Measurements from ENCODE around the gene NTN1. TPM values are rescaled to one million over a fixed set of nuclear protein-coding genes. Genes with fewer than 3 reads are reported as not detected.
A peak's percentile ranks its signal among the peaks of the same experiment; 100 is the strongest.

Gene NTN1
- total RNA-seq, 4 donors from 2014 or later, result 9.8 to 33.6 (median 17.6) TPM

DNA sequence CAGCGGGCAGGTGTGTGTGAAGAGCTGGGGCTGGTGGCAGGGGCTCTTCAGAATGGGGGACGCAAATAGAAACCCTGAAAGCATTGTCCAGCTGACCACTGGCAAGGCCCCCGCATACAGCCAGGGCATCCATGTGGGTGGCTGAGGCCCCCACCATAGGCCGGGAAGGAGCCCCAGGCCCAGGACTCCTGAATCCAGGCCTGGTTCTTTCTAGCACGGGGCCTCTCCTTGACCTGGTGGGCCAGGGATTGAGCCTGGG lies 200.5 kb downstream of the NTN1 start:
- DNase-seq, result no peak
- Histone ChIP-seq H3K9me3 (no peaks in the 10 kb centered on the region), H3K36me3 (peaks cover 0 to 48% (median 5%) of the 10 kb centered on the region in 3 donors), H3K27me3 (no peaks in the 10 kb centered on the region), H3K27ac (no peak overlapping the region), H3K4me1 (peaks cover 8 to 43% (median 10%) of the 10 kb centered on the region in 3 donors), H3K4me3 (no peak overlapping the region)
- TF ChIP-seq POLR2A (IDR thresholded peaks at IDR 0.05), result no peak
- TF ChIP-seq, protein P1, sequence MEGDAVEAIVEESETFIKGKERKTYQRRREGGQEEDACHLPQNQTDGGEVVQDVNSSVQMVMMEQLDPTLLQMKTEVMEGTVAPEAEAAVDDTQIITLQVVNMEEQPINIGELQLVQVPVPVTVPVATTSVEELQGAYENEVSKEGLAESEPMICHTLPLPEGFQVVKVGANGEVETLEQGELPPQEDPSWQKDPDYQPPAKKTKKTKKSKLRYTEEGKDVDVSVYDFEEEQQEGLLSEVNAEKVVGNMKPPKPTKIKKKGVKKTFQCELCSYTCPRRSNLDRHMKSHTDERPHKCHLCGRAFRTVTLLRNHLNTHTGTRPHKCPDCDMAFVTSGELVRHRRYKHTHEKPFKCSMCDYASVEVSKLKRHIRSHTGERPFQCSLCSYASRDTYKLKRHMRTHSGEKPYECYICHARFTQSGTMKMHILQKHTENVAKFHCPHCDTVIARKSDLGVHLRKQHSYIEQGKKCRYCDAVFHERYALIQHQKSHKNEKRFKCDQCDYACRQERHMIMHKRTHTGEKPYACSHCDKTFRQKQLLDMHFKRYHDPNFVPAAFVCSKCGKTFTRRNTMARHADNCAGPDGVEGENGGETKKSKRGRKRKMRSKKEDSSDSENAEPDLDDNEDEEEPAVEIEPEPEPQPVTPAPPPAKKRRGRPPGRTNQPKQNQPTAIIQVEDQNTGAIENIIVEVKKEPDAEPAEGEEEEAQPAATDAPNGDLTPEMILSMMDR (IDR thresholded peaks at IDR 0.05), result no peak
- WGBS, 2 donors, result 78 to 100% methylated on average over 3 of the region's 5 CpGs
- intact Hi-C loops (cut with DNase I), result no loop called here

DNA sequence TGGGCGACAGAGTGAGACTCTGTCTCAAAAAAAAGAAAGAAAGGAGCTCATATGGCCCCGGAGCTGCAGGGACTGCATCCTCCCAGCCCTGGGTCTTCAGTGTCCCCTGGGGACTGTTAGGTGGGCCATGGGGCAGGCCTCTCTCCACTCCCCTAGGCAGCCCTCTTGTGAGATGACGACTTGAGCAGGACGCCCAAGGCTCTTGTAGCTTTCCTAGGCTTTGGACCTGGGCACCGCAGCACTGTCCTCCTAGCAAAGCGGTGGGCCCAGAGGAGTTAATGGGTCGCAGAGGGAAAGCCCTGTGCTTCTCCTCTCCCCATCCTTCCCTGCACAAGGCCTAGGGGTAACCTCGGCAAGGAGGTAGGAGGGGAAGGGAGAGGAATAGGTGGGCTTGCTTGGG lies 202.2 kb downstream of the NTN1 start:
- intact Hi-C loops (cut with DNase I), result no loop called here
- 59 to 75% methylated on average over 3 to 8 of the region's 8 CpGs for WGBS, 2 donors
- Histone ChIP-seq H3K4me1 (peaks cover 7 to 37% (median 8%) of the 10 kb centered on the region in 3 donors), H3K4me3 (no peak overlapping the region), H3K27me3 (no peaks in the 10 kb centered on the region), H3K27ac (peak overlapping the region in 2 of 4 donors; percentile 21 to 36), H3K9me3 (no peaks in the 10 kb centered on the region), H3K36me3 (peaks cover 0 to 48% (median 5%) of the 10 kb centered on the region in 3 donors)
- no peak for TF ChIP-seq POLR2A (IDR thresholded peaks at IDR 0.05)
- TF ChIP-seq, protein P1 (IDR thresholded peaks at IDR 0.05), result no peak
- DNase-seq, result no peak

DNA sequence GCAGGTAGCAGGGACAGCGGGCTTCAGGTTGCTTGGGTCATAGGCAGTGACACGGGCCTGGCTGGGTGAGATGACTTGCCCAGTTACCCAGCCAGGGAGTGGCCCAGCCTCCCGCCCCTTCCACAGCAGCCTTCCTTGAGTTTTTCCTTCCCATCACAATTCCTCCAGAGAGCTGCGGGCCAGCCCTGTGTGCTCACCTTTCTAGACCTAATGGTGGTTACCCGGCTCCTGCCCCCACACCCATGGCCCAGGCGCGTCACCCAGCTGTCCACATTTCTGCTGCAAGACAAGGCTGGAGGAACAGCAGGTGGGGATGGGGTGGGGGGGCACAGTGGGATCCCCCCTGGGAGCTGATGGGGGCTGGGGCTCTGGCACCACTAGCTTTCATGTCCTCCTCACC lies 203.2 kb downstream of the NTN1 start:
- Histone ChIP-seq H3K36me3 (peaks cover 0 to 47% (median 5%) of the 10 kb centered on the region in 3 donors), H3K4me1 (peaks cover 7 to 44% (median 8%) of the 10 kb centered on the region in 3 donors), H3K9me3 (no peaks in the 10 kb centered on the region), H3K27ac (peak overlapping the region in 3 of 4 donors; percentile 34 to 59 (median 36)), H3K27me3 (no peaks in the 10 kb centered on the region), H3K4me3 (no peak overlapping the region)
- 72 to 100% methylated on average over 1 to 3 of the region's 7 CpGs for WGBS, 2 donors
- intact Hi-C loops (cut with DNase I), result no loop called here
- TF ChIP-seq, protein P1 (IDR thresholded peaks at IDR 0.05), result no peak
- TF ChIP-seq POLR2A (IDR thresholded peaks at IDR 0.05), result no peak
- no peak for DNase-seq

DNA sequence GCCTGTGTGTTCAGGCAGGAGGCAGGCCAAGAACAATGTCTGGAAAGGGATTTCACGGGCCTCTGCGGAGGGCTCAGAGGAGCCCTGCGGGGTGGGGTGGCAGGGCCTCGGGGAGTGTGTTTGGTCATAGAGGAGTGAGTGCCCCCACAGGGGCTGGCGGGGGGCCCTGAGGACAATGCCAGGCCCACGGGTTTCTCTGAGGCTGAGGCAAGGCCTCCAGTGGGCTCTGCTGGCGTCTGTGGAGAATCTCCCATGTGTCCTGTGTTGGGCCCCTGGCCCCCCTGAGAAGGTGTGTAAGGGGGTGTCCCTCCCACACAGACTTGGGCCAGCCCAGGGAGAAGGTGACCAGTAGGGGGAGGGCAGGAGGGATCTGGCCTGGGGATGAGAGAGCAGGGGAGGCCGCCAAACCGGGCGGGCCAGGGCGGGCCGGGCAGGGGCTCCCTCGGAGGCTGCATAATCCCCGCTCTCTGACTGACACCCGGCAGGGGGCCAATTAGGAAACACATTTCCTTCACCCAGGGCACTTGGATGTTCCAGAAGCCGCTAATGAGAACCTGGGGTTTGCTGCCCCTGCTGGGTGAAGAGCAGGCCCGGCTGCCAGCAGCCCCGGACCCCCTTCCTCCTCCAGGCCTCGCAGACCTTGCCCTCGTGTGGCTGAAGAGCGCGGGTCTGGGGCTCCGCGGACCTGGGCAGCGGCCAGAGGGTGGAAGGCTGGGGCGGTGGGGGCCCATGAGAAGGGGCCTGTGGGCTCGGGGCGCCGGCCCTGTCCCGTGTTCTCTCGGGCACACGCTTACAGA lies 204.2 kb downstream of the NTN1 start:
- Histone ChIP-seq H3K4me1 (peaks cover 7 to 54% (median 8%) of the 10 kb centered on the region in 3 donors), H3K27ac (peak overlapping the region; percentile 27 to 64 (median 60)), H3K4me3 (no peak overlapping the region), H3K36me3 (peaks cover 0 to 38% (median 5%) of the 10 kb centered on the region in 3 donors), H3K9me3 (no peaks in the 10 kb centered on the region), H3K27me3 (no peaks in the 10 kb centered on the region)
- TF ChIP-seq, protein P1 (IDR thresholded peaks at IDR 0.05), result no peak
- no peak for TF ChIP-seq POLR2A (IDR thresholded peaks at IDR 0.05)
- WGBS, 2 donors, result 66 to 89% methylated on average over 7 to 14 of the region's 32 CpGs
- no peak for DNase-seq
- intact Hi-C loops (cut with DNase I), result no loop called here

DNA sequence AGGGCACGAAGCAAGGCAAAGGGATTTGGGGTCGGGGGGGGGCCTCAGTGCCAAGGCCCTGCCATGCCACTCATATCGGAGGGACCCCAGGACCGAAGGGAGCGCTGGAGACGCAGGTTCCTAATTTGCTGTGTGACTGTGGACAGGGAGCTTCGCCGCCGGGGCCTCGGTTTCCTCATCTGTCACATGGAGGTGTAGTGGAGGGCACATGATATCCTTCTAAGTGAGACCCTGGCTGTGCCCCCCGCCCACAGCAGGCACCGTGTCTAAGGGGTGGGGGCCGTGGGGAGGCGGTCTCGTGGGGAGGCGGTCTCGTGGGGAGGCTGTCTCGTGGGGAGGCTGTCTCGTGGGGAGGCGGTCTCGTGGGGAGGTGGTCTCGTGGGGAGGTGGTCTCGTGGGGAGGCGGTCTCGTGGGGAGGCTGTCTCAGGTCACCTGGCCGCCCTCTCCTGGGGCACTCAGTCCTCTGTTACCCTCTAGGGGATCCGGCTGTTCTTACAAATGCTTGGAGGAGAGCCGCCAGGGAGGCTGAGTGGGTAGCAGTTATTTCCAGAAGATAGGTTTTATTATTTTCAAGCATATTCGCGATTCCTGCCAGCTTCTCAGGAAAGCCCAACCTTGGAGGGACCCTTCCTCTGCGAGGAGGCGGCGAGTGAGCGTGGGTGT lies 205.0 kb downstream of the NTN1 start:
- Histone ChIP-seq H3K4me1 (peaks cover 7 to 61% (median 8%) of the 10 kb centered on the region in 3 donors), H3K27ac (peak overlapping the region; percentile 14 to 64 (median 60)), H3K9me3 (no peaks in the 10 kb centered on the region), H3K4me3 (no peak overlapping the region), H3K27me3 (no peaks in the 10 kb centered on the region), H3K36me3 (peaks cover 0 to 30% (median 5%) of the 10 kb centered on the region in 3 donors)
- intact Hi-C loops (cut with DNase I), result no loop called here
- no peak for TF ChIP-seq POLR2A (IDR thresholded peaks at IDR 0.05)
- TF ChIP-seq, protein P1 (IDR thresholded peaks at IDR 0.05), result no peak
- no peak for DNase-seq
- WGBS, 2 donors, result 54 to 74% methylated on average over 6 to 11 of the region's 34 CpGs
